HepG2 (cell line): ENCODE data around the gene TEF. TPM values are rescaled to one million over a fixed set of nuclear protein-coding genes. Genes with fewer than 3 reads are reported as not detected.

Experiments used
- BCLAF1 ChIP-seq: fragments of 450-650 bp; IDR thresholded peaks from 2 replicates; pipeline ENCODE4 v1.6.1; 2017; ENCODE audit warnings: mild to moderate bottlenecking
- CREBL2 ChIP-seq: sonication (generic); formaldehyde crosslinking; IDR thresholded peaks from 2 replicates; pipeline ENCODE4 v1.8.1; 2023; ENCODE audit warnings: missing genetic modification reagents, mild to moderate bottlenecking, borderline replicate concordance
- FIP1L1 ChIP-seq: fragments of 200-400 bp; formaldehyde crosslinking; IDR thresholded peaks from 2 replicates; pipeline ENCODE4 v1.6.1; 2018; ENCODE audit warnings: low read depth, mild to moderate bottlenecking, low read length, moderate library complexity, borderline replicate concordance; ENCODE audit not compliant: insufficient read depth
- HDAC2 ChIP-seq: sonication (generic); formaldehyde crosslinking; IDR thresholded peaks from 2 replicates; pipeline ENCODE4 v1.4.0; 2020; ENCODE audit warnings: missing genetic modification reagents
- MYPOP ChIP-seq: sonication (generic); formaldehyde crosslinking; IDR thresholded peaks from 2 replicates; pipeline ENCODE4 v1.8.1; 2023; ENCODE audit warnings: mild to moderate bottlenecking, moderate library complexity, missing genetic modification reagents
- PCBP1 ChIP-seq: fragments of 200-400 bp; formaldehyde crosslinking; IDR thresholded peaks from 2 replicates; pipeline ENCODE4 v1.6.1; 2017; ENCODE audit warnings: mild to moderate bottlenecking, low read depth, low read length, borderline replicate concordance
- SCMH1 ChIP-seq: sonication (generic); formaldehyde crosslinking; IDR thresholded peaks from 2 replicates; pipeline ENCODE4 v1.9.0; 2021; ENCODE audit warnings: missing genetic modification reagents, mild to moderate bottlenecking, borderline replicate concordance
- SIX4 ChIP-seq: sonication (generic); formaldehyde crosslinking; IDR thresholded peaks from 2 replicates; pipeline ENCODE4 v1.4.0; 2020; ENCODE audit warnings: missing genetic modification reagents
- SMARCC2 ChIP-seq: fragments of 450-650 bp; IDR thresholded peaks from 2 replicates; pipeline ENCODE4 v1.6.1; 2017; ENCODE audit warnings: antibody characterized with exemption, mild to moderate bottlenecking
- SSRP1 ChIP-seq: IDR thresholded peaks from 2 replicates; pipeline ENCODE4 v1.6.1; 2016; ENCODE audit warnings: control low read depth
- TCF12 ChIP-seq, 2 experiments: fragments of 450-650 bp in 1 of 2; sonication (generic) in 1 of 2; formaldehyde crosslinking in 1 of 2; IDR thresholded peaks; 2 replicates each; pipeline versions ENCODE4 v1.6.1 to v1.8.0; 2017 to 2022; ENCODE audit warnings: antibody characterized with exemption in 1 of 2, mild to moderate bottlenecking in 1 of 2, missing genetic modification reagents in 1 of 2, moderate library complexity in 1 of 2
- TFDP2 ChIP-seq: sonication (generic); formaldehyde crosslinking; IDR thresholded peaks from 2 replicates; pipeline ENCODE4 v1.4.0; 2020; ENCODE audit warnings: missing genetic modification reagents
- TOE1 ChIP-seq: sonication (generic); formaldehyde crosslinking; IDR thresholded peaks from 2 replicates; pipeline ENCODE4 v1.4.0; 2020; ENCODE audit warnings: mild to moderate bottlenecking, missing genetic modification reagents
- ZBTB14 ChIP-seq: sonication (generic); formaldehyde crosslinking; IDR thresholded peaks from 2 replicates; pipeline ENCODE4 v1.4.0; 2020; ENCODE audit warnings: missing genetic modification reagents
- ZBTB39 ChIP-seq: sonication (generic); formaldehyde crosslinking; IDR thresholded peaks from 2 replicates; pipeline ENCODE4 v1.5.0; 2020; ENCODE audit warnings: missing genetic modification reagents
- ZKSCAN8 ChIP-seq: IDR thresholded peaks from 2 replicates; pipeline ENCODE4 v1.6.1; 2016; ENCODE audit warnings: borderline replicate concordance, missing genetic modification reagents, missing compliant biosample characterization
- ZUFSP ChIP-seq: sonication (generic); formaldehyde crosslinking; IDR thresholded peaks from 2 replicates; pipeline ENCODE4 v1.9.0; 2021; ENCODE audit warnings: missing genetic modification reagents, mild to moderate bottlenecking, borderline replicate concordance
- polyA plus RNA-seq, 8 experiments: library from polyadenylated mRNA; depleted of rRNA in 3 of 8; stranded (reverse) in 7 of 8; unstranded in 1 of 8; fragments of >200 nt; fragmentation: Illumina TruSeq in 4 of 8; extraction: Trizol in 4 of 8; gene quantifications; 2 replicates each; pipeline versions ENCODE4 v1.2.1 to v1.2.3, GENCODE V29; 2011 to 2016; ENCODE audit warnings: low read depth in 4 of 8, missing spikeins in 1 of 8, mixed read lengths in 1 of 8; ENCODE audit not compliant: insufficient read depth in 1 of 8
- total RNA-seq, 5 experiments: library from RNA; depleted of rRNA; stranded (reverse); fragments of >200 nt; fragmentation: Illumina TruSeq; extraction: Trizol; gene quantifications; 2 replicates each; pipeline ENCODE4 v1.2.3, GENCODE V29; 2016; ENCODE audit warnings: low read depth in 1 of 5

The TEF gene
- total and polyA plus RNA-seq, 2 of the 13 experiments (the other 11 are each of a cell fraction or from before 2014, with no cell fraction given) = 7.6 to 11.2 TPM

GRCh38 chr22:41447435-41448188 lies 65.9 kb downstream of the TEF start (continued):
- TF ChIP-seq SIX4 (CRISPR knock-in tag) (no peak), ZUFSP (CRISPR knock-in tag) (0 out of 2 replicates have a peak, but pooled peaks have one; percentile 64), HDAC2 (no peak), TFDP2 (CRISPR knock-in tag) (no peak), SSRP1 (CRISPR knock-in tag) (0 out of 2 replicates have a peak, but pooled peaks have one; percentile 52), SMARCC2 (no peak), PCBP1 (no peak), ZBTB39 (CRISPR knock-in tag) (no peak), FIP1L1 (no peak), BCLAF1 (no peak), CREBL2 (no peak), ZKSCAN8 (no peak; the same call in 1 of the 2 replicates), SCMH1 (CRISPR knock-in tag) (no peak), MYPOP (CRISPR knock-in tag) (no peak), TCF12 (IDR thresholded peaks at IDR 0.05) (no peak), TCF12 (CRISPR knock-in tag; IDR thresholded peaks at IDR 0.05) (no peak; the same call in 1 of the 2 replicates), ZBTB14 (CRISPR knock-in tag) (no peak), TOE1 (no peak)
